ENCODE results near the gene SELENOW.

SELENOW gene

GRCh38 chr19:47754206-47755064 is 24.1 kb upstream of the SELENOW start:
- no peaks in the 10 kb centered on the region for H3K9me3 ChIP-seq (ENCODE audit: insufficient read depth, low read length)
- TF ChIP-seq EZH2phosphoT487 (conservative IDR thresholded peaks at IDR 0.05; ENCODE audit: low read length) (no peak), CTCF (IDR thresholded peaks at IDR 0.05; ENCODE audit: insufficient read depth, low read length, poor library complexity, severe bottlenecking) (no peak)
- no peak overlapping the region for H3K4me2 ChIP-seq (ENCODE audit: low read depth, low read length, poor library complexity, severe bottlenecking)
- no peaks in the 10 kb centered on the region for H3F3A ChIP-seq (ENCODE audit: insufficient read depth)
- no peak overlapping the region for H3K27ac ChIP-seq (ENCODE audit: low read depth, low read length)
- no peaks in the 10 kb centered on the region for H3K27me3 ChIP-seq (ENCODE audit: low read length)
- no peaks in the 10 kb centered on the region for H4K20me1 ChIP-seq (ENCODE audit: low read depth, low read length)
- H3K36me3 ChIP-seq (ENCODE audit: low read length) = 0 out of 2 replicates have a peak, but pooled peaks cover 3% of the 10 kb centered on the region
- H2AFZ ChIP-seq (ENCODE audit: low read depth, low read length, severe bottlenecking) = no peak overlapping the region
- no peaks in the 10 kb centered on the region for H3K9me2 ChIP-seq (replicated peaks; ENCODE audit: insufficient read depth, low read length)
- no peak overlapping the region for H3K4me3 ChIP-seq (ENCODE audit: insufficient read depth, low read length, poor library complexity, severe bottlenecking)
- H3K9ac ChIP-seq (ENCODE audit: low read length) = no peak overlapping the region
- no peaks in the 10 kb centered on the region for H3K79me2 ChIP-seq (ENCODE audit: insufficient read depth, low read length)

GRCh38 chr19:47755065-47755761 is 23.3 kb upstream of the SELENOW start:
- no peaks in the 10 kb centered on the region for H3K27me3 ChIP-seq (ENCODE audit: low read length)
- H3K27ac ChIP-seq (ENCODE audit: low read depth, low read length) = no peak overlapping the region
- H3K9ac ChIP-seq (ENCODE audit: low read length) = no peak overlapping the region
- H3K9me2 ChIP-seq (replicated peaks; ENCODE audit: insufficient read depth, low read length) = no peaks in the 10 kb centered on the region
- H3K4me3 ChIP-seq (ENCODE audit: insufficient read depth, low read length, poor library complexity, severe bottlenecking) = no peak overlapping the region
- H3K79me2 ChIP-seq (ENCODE audit: insufficient read depth, low read length) = no peaks in the 10 kb centered on the region
- H3K4me2 ChIP-seq (ENCODE audit: low read depth, low read length, poor library complexity, severe bottlenecking) = no peak overlapping the region
- H4K20me1 ChIP-seq (ENCODE audit: low read depth, low read length) = no peaks in the 10 kb centered on the region
- no peak for TF ChIP-seq CTCF (IDR thresholded peaks at IDR 0.05; ENCODE audit: insufficient read depth, low read length, poor library complexity, severe bottlenecking)
- TF ChIP-seq EZH2phosphoT487 (conservative IDR thresholded peaks at IDR 0.05; ENCODE audit: low read length) = no peak
- 0 out of 2 replicates have a peak, but pooled peaks cover 3% of the 10 kb centered on the region for H3K36me3 ChIP-seq (ENCODE audit: low read length)
- H3F3A ChIP-seq (ENCODE audit: insufficient read depth) = no peaks in the 10 kb centered on the region
- H3K9me3 ChIP-seq (ENCODE audit: insufficient read depth, low read length) = no peaks in the 10 kb centered on the region
- H2AFZ ChIP-seq (ENCODE audit: low read depth, low read length, severe bottlenecking) = no peak overlapping the region

GRCh38 chr19:47755762-47756626 is 22.5 kb upstream of the SELENOW start:
- Histone ChIP-seq H2AFZ (ENCODE audit: low read depth, low read length, severe bottlenecking) (no peak overlapping the region), H3K27ac (ENCODE audit: low read depth, low read length) (no peak overlapping the region), H3K9me2 (replicated peaks; ENCODE audit: insufficient read depth, low read length) (no peaks in the 10 kb centered on the region), H3F3A (ENCODE audit: insufficient read depth) (no peaks in the 10 kb centered on the region), H3K4me3 (ENCODE audit: insufficient read depth, low read length, poor library complexity, severe bottlenecking) (no peak overlapping the region), H3K79me2 (ENCODE audit: insufficient read depth, low read length) (no peaks in the 10 kb centered on the region), H3K27me3 (ENCODE audit: low read length) (no peaks in the 10 kb centered on the region), H3K9ac (ENCODE audit: low read length) (no peak overlapping the region), H3K4me2 (ENCODE audit: low read depth, low read length, poor library complexity, severe bottlenecking) (no peak overlapping the region), H4K20me1 (ENCODE audit: low read depth, low read length) (no peaks in the 10 kb centered on the region), H3K9me3 (ENCODE audit: insufficient read depth, low read length) (no peaks in the 10 kb centered on the region), H3K36me3 (ENCODE audit: low read length) (0 out of 2 replicates have a peak, but pooled peaks cover 3% of the 10 kb centered on the region)
- TF ChIP-seq CTCF (IDR thresholded peaks at IDR 0.05; ENCODE audit: insufficient read depth, low read length, poor library complexity, severe bottlenecking) (no peak), EZH2phosphoT487 (conservative IDR thresholded peaks at IDR 0.05; ENCODE audit: low read length) (no peak)

All from SU-DHL-6 (cell line).